GM21360 (cell line): ENCODE data around the gene IRGQ.
"Not testable (repeated sequence)": the region's sequence is repeated elsewhere in the genome, so short reads cannot be mapped to it uniquely, and the experiment has no call there.

ENCODE experiments used
- ATAC-seq: cut with Tn5 transposase; IDR thresholded peaks from one replicate; pipeline ENCODE4 v1.9.1; 2021; ENCODE audit warnings: mild to moderate bottlenecking, moderate library complexity; ENCODE audit not compliant: unreplicated experiment

Gene IRGQ

GRCh38 chr19:43595999-43596841 lies at the start of gene IRGQ, which contains the start of gene ZNF576:
IRGQ (minus strand) TSS chr19:43596134; CDS start chr19:43595338, 796 bp downstream.
ZNF576 (plus strand) TSS chr19:43596595; CDS start chr19:43597109, 514 bp downstream.
- ATAC-seq, result peak; percentile 78

- ATAC-seq, result no peak
Measured at GRCh38 chr19:43644181-43644580, 48.2 kb upstream of the IRGQ start.

- no peak for ATAC-seq
Measured at GRCh38 chr19:43643326-43643725, 47.4 kb upstream of the IRGQ start.

- no peak for ATAC-seq
Measured at GRCh38 chr19:43642531-43642930, 46.6 kb upstream of the IRGQ start.

GRCh38 chr19:43641333-43641732 lies 45.4 kb upstream of the IRGQ start:
- no peak for ATAC-seq

- no peak for ATAC-seq
Measured at GRCh38 chr19:43640424-43640757, 44.5 kb upstream of the IRGQ start.

GRCh38 chr19:43639519-43640423 lies 43.8 kb upstream of the IRGQ start, which contains the start of gene CADM4:
CADM4 (minus strand) TSS chr19:43639850; CDS start chr19:43639790, 60 bp downstream.
- no peak for ATAC-seq

- ATAC-seq, result no peak
Measured at GRCh38 chr19:43638995-43639518, 43.1 kb upstream of the IRGQ start.

GRCh38 chr19:43638214-43638994 lies 42.5 kb upstream of the IRGQ start:
- ATAC-seq, result no peak

GRCh38 chr19:43636121-43636683 lies 40.3 kb upstream of the IRGQ start:
- ATAC-seq, result no peak

- ATAC-seq, result not testable (repeated sequence)
Measured at GRCh38 chr19:43635561-43635940, 39.6 kb upstream of the IRGQ start.

GRCh38 chr19:43634872-43635560 lies 39.1 kb upstream of the IRGQ start:
- ATAC-seq, result no peak

- no peak for ATAC-seq
Measured at GRCh38 chr19:43634506-43634871, 38.6 kb upstream of the IRGQ start.

GRCh38 chr19:43634068-43634467 lies 38.1 kb upstream of the IRGQ start:
- no peak for ATAC-seq

GRCh38 chr19:43633520-43633919 lies 37.6 kb upstream of the IRGQ start:
- no peak for ATAC-seq

- no peak for ATAC-seq
Measured at GRCh38 chr19:43631491-43631890, 35.6 kb upstream of the IRGQ start.

GRCh38 chr19:43628646-43629326 lies 32.9 kb upstream of the IRGQ start:
- no peak for ATAC-seq

GRCh38 chr19:43626838-43627237 lies 30.9 kb upstream of the IRGQ start:
- ATAC-seq, result no peak

GRCh38 chr19:43625918-43626579 lies 30.1 kb upstream of the IRGQ start:
- ATAC-seq, result no peak
